Caco-2 (cell line): Measurements from ENCODE around the gene EZR. TPM values are rescaled to one million over a fixed set of nuclear protein-coding genes. Genes with fewer than 3 reads are reported as not detected.

Source experiments
- BruUV-seq: library from RNA; stranded (reverse); fragments of 400-500 nt; replicated peaks from 2 replicates; lab custom pipeline; 2021; lab: Mats Ljungman, UMichigan
- CTCF ChIA-PET: fragments of 300-600 bp; sonication (Branson Sonifier 250); formaldehyde crosslinking; loops from one replicate; lab custom pipeline; 2022; ENCODE audit warnings: antibody characterized with exemption; lab: Charles Lee
- POLR2A ChIA-PET: fragments of 300-600 bp; sonication (Branson Sonifier 250); formaldehyde crosslinking; loops from one replicate; lab custom pipeline; 2022; ENCODE audit warnings: antibody characterized with exemption; lab: Charles Lee
- DNase-seq, 2 experiments: peaks; one replicate each; pipeline versions ENCODE4 v3.0.0 to v3.0.0-alpha.2; 2020 to 2022
- H3K27me3 ChIP-seq: replicated peaks from 2 replicates; pipeline ENCODE4 v1.6.0; 2011; ENCODE audit warnings: low read length; ENCODE audit not compliant: control insufficient read depth, insufficient read depth
- H3K36me3 ChIP-seq: 2 replicates; pipeline ENCODE4 v1.5.1; 2011; ENCODE audit warnings: low read length; ENCODE audit not compliant: control insufficient read depth, insufficient read depth
- H3K4me1 ChIP-seq: fragments of 250-450 bp; sonication (Bioruptor Pico); 2 replicates; pipeline ENCODE4 v1.5.1; 2020; ENCODE audit warnings: mild to moderate bottlenecking
- H3K4me3 ChIP-seq: 2 replicates; pipeline ENCODE4 v1.5.1; 2011; ENCODE audit warnings: low read depth, mild to moderate bottlenecking, control low read depth, low read length
- H3K9me3 ChIP-seq: fragments of 250-450 bp; sonication (Bioruptor Pico); 2 replicates; pipeline ENCODE4 v1.5.1; 2020; ENCODE audit warnings: mild to moderate bottlenecking, moderate library complexity
- H3K27ac Mint-ChIP-seq: one replicate; pipeline ENCODE4 v1.8.0; 2022; ENCODE audit warnings: mixed read lengths; ENCODE audit not compliant: unreplicated experiment
- H3K27me3 Mint-ChIP-seq: one replicate; pipeline ENCODE4 v1.8.0; 2022; ENCODE audit warnings: mixed read lengths; ENCODE audit not compliant: insufficient read depth, unreplicated experiment
- H3K36me3 Mint-ChIP-seq: one replicate; pipeline ENCODE4 v1.8.0; 2022; ENCODE audit warnings: mild to moderate bottlenecking, mixed read lengths; ENCODE audit not compliant: insufficient read depth, unreplicated experiment
- H3K4me1 Mint-ChIP-seq: one replicate; pipeline ENCODE4 v1.8.0; 2022; ENCODE audit warnings: low read depth, mixed read lengths; ENCODE audit not compliant: unreplicated experiment
- H3K4me3 Mint-ChIP-seq: one replicate; pipeline ENCODE4 v1.8.0; 2022; ENCODE audit warnings: mild to moderate bottlenecking, moderate library complexity, mixed read lengths; ENCODE audit not compliant: unreplicated experiment
- H3K9me3 Mint-ChIP-seq: one replicate; pipeline ENCODE4 v1.8.0; 2022; ENCODE audit warnings: mixed read lengths; ENCODE audit not compliant: unreplicated experiment
- intact Hi-C: fragments of 100-400 bp; cut with micrococcal nuclease; formaldehyde crosslinking; loops from one replicate; pipeline ENCODE4 v1.10.0; 2022; ENCODE audit not compliant: unreplicated experiment
- total RNA-seq: library from RNA; stranded (reverse); gene quantifications from 2 replicates; pipeline ENCODE4 v1.2.3, GENCODE V29; 2022
- TF ChIP-seq, protein P1 (sequence below), 2 experiments: fragments of 200-600 bp in 1 of 2; IDR thresholded peaks; 1 replicate in 1 of 2; 2 replicates in 1 of 2; pipeline versions ENCODE4 v1.5.1 to v1.8.0; 2011 to 2022; ENCODE audit warnings: antibody characterized with exemption in 1 of 2, control low read depth in 1 of 2, inconsistent platforms in 1 of 2, low read depth in 1 of 2, low read length in 1 of 2, mild to moderate bottlenecking in 1 of 2, moderate library complexity in 1 of 2; ENCODE audit not compliant: insufficient read depth in 1 of 2, severe bottlenecking in 1 of 2, unreplicated experiment in 1 of 2

Gene EZR
- total RNA-seq, 1 experiment from 2014 or later = 290 TPM

DNA sequence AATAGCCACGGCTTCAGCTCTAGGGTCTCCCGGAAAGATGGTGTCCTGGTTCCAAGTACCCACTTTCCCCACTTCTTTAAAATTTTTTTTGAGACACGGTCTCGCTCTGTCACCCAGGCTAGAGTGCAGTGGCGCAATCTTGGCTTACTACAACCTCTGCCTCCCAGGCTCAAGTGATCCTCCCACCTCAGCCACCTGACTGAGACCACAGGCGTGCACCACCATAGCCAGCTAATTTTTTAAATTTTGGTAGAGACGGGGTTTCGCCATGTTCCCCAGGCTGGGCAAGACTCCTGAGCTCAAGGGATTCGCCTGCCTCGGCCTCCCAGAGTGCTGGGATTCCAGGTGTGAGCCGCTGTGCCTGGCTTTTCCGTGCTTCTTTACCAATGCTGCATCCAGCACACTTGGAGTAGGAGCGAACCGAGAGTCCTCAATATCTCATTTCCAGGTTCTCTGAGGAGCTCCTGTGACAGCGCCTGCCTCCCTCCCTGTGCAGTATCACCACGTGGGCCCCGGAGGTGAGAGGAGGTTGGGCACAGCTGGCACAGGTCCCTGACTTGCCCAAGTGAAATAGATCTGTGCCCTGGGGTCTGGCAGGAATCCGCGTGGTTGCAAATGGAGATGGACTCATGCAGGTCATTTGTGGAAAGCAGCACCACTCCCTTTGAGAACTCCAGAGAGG lies 37.3 kb downstream of the EZR start:
- Histone ChIP-seq H3K9me3 (no peaks in the 10 kb centered on the region), H3K36me3 (peaks cover 13% of the 10 kb centered on the region), H3K4me3 (no peak overlapping the region), H3K27me3 (no peaks in the 10 kb centered on the region), H3K4me1 (peaks cover 16% of the 10 kb centered on the region)
- CTCF ChIA-PET = interaction anchor here (0.5 to 1.2 kb wide), 3 partner anchors 38 to 177 kb away, joined by 3 to 6 read pairs (median 3); partner anchors contain the start of gene EZR
- TF ChIP-seq, protein P1, sequence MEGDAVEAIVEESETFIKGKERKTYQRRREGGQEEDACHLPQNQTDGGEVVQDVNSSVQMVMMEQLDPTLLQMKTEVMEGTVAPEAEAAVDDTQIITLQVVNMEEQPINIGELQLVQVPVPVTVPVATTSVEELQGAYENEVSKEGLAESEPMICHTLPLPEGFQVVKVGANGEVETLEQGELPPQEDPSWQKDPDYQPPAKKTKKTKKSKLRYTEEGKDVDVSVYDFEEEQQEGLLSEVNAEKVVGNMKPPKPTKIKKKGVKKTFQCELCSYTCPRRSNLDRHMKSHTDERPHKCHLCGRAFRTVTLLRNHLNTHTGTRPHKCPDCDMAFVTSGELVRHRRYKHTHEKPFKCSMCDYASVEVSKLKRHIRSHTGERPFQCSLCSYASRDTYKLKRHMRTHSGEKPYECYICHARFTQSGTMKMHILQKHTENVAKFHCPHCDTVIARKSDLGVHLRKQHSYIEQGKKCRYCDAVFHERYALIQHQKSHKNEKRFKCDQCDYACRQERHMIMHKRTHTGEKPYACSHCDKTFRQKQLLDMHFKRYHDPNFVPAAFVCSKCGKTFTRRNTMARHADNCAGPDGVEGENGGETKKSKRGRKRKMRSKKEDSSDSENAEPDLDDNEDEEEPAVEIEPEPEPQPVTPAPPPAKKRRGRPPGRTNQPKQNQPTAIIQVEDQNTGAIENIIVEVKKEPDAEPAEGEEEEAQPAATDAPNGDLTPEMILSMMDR (IDR thresholded peaks at IDR 0.05; ENCODE audit: insufficient read depth in 1 of 2, low read depth in 1 of 2, low read length in 1 of 2, severe bottlenecking in 1 of 2, unreplicated experiment in 1 of 2) = no peak
- no peaks in the 10 kb centered on the region for H3K27me3 Mint-ChIP-seq
- intact Hi-C loops = no loop called here
- POLR2A ChIA-PET = no interaction called here
- no peaks in the 10 kb centered on the region for H3K9me3 Mint-ChIP-seq
- BruUV-seq = no TSS peak
- DNase-seq = no peak
- H3K36me3 Mint-ChIP-seq = peaks cover 97% of the 10 kb centered on the region
- H3K4me1 Mint-ChIP-seq = peaks cover 26% of the 10 kb centered on the region
- H3K27ac Mint-ChIP-seq = peak overlapping the region; percentile 82
- no peak overlapping the region for H3K4me3 Mint-ChIP-seq

DNA sequence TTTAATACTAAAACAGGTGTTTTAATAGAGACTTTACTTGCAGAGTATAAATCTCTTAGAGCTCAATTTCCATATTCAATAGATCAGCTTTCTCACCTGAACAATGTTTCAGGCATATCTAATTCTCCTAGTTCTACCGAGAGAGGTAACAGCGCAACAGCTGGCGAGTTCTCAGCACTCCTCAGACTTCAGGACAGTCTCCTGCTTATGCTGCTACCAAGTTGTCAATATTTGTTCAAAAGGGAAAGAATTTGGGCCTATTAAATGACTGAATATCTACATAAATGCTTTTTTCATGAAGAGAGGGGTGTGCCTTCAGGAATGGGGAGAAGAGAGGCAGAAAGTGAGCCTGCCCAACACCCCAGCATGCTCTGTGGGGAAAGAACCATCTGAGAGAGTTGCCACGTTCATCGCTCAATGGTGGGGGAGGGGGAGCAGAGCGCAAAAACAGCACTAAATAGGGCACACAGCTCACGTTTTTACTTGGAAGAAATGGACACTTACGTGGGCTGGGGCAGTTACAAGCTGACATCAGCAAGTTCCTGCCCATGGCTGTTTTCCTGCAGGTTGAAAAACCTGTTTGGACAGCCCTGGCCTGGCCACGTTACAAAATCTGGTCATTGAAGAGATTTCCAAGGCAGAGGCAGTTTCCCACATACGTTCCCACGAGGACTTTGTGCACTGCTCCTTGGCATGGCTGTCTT lies 38.0 kb downstream of the EZR start:
- H3K36me3 ChIP-seq = peaks cover 15% of the 10 kb centered on the region
- H3K4me3 Mint-ChIP-seq = no peak overlapping the region
- POLR2A ChIA-PET = no interaction called here

DNA sequence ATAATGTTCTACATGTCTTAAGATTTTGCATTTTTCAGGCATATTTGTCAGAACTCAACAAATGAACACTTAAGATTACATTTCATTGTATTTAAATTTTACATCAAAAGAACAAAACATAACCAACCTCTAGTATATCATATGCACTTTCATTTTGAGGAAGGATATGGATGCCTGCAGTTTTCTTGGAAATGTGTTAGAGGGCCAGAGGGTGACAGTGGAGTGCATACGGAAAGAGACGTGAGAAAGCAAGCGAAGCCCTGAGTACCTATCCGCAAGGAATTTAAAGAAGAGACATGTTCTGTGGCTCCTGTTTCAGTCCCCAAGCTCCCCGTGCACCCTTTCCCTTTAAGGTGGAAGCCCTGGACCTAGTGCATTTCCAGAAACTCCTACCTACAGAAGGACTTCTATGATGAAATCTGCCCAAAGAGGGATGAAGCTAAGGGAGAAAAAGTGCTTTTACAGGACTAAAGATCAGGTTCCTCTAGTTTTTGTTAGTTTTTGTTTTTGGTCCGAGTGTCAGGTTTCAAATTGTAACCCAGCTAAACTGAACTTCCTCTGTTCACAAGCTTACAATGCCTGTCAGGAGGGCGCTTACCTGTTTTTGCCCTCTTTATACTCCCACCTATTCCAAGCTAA lies 38.8 kb downstream of the EZR start:
- Histone ChIP-seq H3K9me3 (no peaks in the 10 kb centered on the region), H3K4me3 (no peak overlapping the region), H3K27me3 (no peaks in the 10 kb centered on the region), H3K4me1 (peaks cover 16% of the 10 kb centered on the region), H3K36me3 (peaks cover 14% of the 10 kb centered on the region)
- TF ChIP-seq, protein P1 (IDR thresholded peaks at IDR 0.05; ENCODE audit: insufficient read depth in 1 of 2, low read depth in 1 of 2, low read length in 1 of 2, severe bottlenecking in 1 of 2, unreplicated experiment in 1 of 2) = no peak
- no TSS peak for BruUV-seq
- ChIA-PET CTCF (no interaction called here), POLR2A (no interaction called here)
- intact Hi-C loops = no loop called here
- Mint-ChIP-seq H3K4me3 (no peak overlapping the region), H3K27me3 (no peaks in the 10 kb centered on the region), H3K4me1 (peaks cover 30% of the 10 kb centered on the region), H3K27ac (peak overlapping the region; percentile 82), H3K36me3 (peaks cover 97% of the 10 kb centered on the region), H3K9me3 (no peaks in the 10 kb centered on the region)
- no peak for DNase-seq

More for the DNA sequence above, 38.0 kb downstream of the EZR start:
- no peaks in the 10 kb centered on the region for H3K27me3 ChIP-seq
- BruUV-seq = no TSS peak
- no peaks in the 10 kb centered on the region for H3K9me3 Mint-ChIP-seq
- TF ChIP-seq, protein P1 (IDR thresholded peaks at IDR 0.05; ENCODE audit: insufficient read depth in 1 of 2, low read depth in 1 of 2, low read length in 1 of 2, severe bottlenecking in 1 of 2, unreplicated experiment in 1 of 2) = no peak
- intact Hi-C loops = no loop called here
- DNase-seq = peak in 1 of 2 experiments; percentile 69
- H3K4me1 ChIP-seq = peaks cover 16% of the 10 kb centered on the region
- H3K4me3 ChIP-seq = no peak overlapping the region
- CTCF ChIA-PET = interaction anchor here (0.5 to 1.2 kb wide), 3 partner anchors 38 to 178 kb away, joined by 3 to 6 read pairs (median 3); partner anchors contain the start of gene EZR
- peak overlapping the region; percentile 82 for H3K27ac Mint-ChIP-seq
- peaks cover 30% of the 10 kb centered on the region for H3K4me1 Mint-ChIP-seq
- H3K9me3 ChIP-seq = no peaks in the 10 kb centered on the region
- no peaks in the 10 kb centered on the region for H3K27me3 Mint-ChIP-seq
- peaks cover 97% of the 10 kb centered on the region for H3K36me3 Mint-ChIP-seq
